WTC11 (cell line): ENCODE data around the gene TUSC2. TPM values are rescaled to one million over a fixed set of nuclear protein-coding genes. Genes with fewer than 3 reads are reported as not detected.

Experiments used
- ATAC-seq: fragments of 200-7000 bp; cut with Tn5 transposase; 2 replicates; pipeline ENCODE4 v1.10.0; 2021; ENCODE audit warnings: mild to moderate bottlenecking, moderate library complexity
- CTCF ChIA-PET: fragments of 300-600 bp; sonication (Branson Sonifier 250); formaldehyde crosslinking; loops from one replicate; lab custom pipeline; 2021; ENCODE audit warnings: antibody characterized with exemption; lab: Charles Lee
- POLR2A ChIA-PET: fragments of 350-600 bp; sonication (Branson Sonifier 250); formaldehyde crosslinking; loops from one replicate; lab custom pipeline; 2021; ENCODE audit warnings: antibody characterized with exemption; lab: Charles Lee
- DNase-seq: peaks from one replicate; pipeline ENCODE4 v3.0.0; 2021; ENCODE audit warnings: low spot score
- H3K27ac Mint-ChIP-seq: 2 replicates; pipeline ENCODE4 v1.8.0; 2021; ENCODE audit warnings: mixed read lengths
- H3K27me3 Mint-ChIP-seq: 2 replicates; pipeline ENCODE4 v1.8.0; 2021; ENCODE audit warnings: low read depth, mild to moderate bottlenecking, moderate library complexity, mixed read lengths
- H3K36me3 Mint-ChIP-seq: 2 replicates; pipeline ENCODE4 v1.8.0; 2021; ENCODE audit warnings: mixed read lengths
- H3K4me1 Mint-ChIP-seq: 2 replicates; pipeline ENCODE4 v1.8.0; 2022; ENCODE audit warnings: mixed read lengths
- H3K4me3 Mint-ChIP-seq: 2 replicates; pipeline ENCODE4 v1.8.0; 2021; ENCODE audit warnings: mild to moderate bottlenecking, moderate library complexity, mixed read lengths
- H3K9me3 Mint-ChIP-seq: 2 replicates; pipeline ENCODE4 v1.8.0; 2021; ENCODE audit warnings: mixed read lengths
- CBFB ChIP-seq: sonication (generic); formaldehyde crosslinking; IDR thresholded peaks from 2 replicates; pipeline ENCODE4 v1.8.1; 2022; ENCODE audit warnings: mild to moderate bottlenecking, low read depth, missing genetic modification reagents
- CREM ChIP-seq: sonication (generic); formaldehyde crosslinking; IDR thresholded peaks from 2 replicates; pipeline ENCODE4 v1.8.1; 2022; ENCODE audit warnings: mild to moderate bottlenecking, missing genetic modification reagents, moderate library complexity
- E2F1 ChIP-seq: sonication (generic); formaldehyde crosslinking; IDR thresholded peaks from 2 replicates; pipeline ENCODE4 v1.8.0; 2022; ENCODE audit warnings: mild to moderate bottlenecking, missing genetic modification reagents
- ESRRA ChIP-seq: sonication (generic); formaldehyde crosslinking; IDR thresholded peaks from 2 replicates; pipeline ENCODE4 v1.8.1; 2022; ENCODE audit warnings: mild to moderate bottlenecking, missing genetic modification reagents, borderline replicate concordance
- FOXP4 ChIP-seq: sonication (generic); formaldehyde crosslinking; IDR thresholded peaks from 2 replicates; pipeline ENCODE4 v1.8.0; 2022; ENCODE audit warnings: mild to moderate bottlenecking, missing genetic modification reagents
- GABPB1 ChIP-seq: sonication (generic); formaldehyde crosslinking; IDR thresholded peaks from 2 replicates; pipeline ENCODE4 v1.8.1; 2023; ENCODE audit warnings: mild to moderate bottlenecking, missing genetic modification reagents
- GRHL2 ChIP-seq: fragments of 250-450 bp; sonication (Bioruptor Pico); IDR thresholded peaks from 2 replicates; pipeline ENCODE4 v1.8.0; 2022; ENCODE audit warnings: mild to moderate bottlenecking, moderate library complexity; ENCODE audit not compliant: insufficient replicate concordance, severe bottlenecking
- GTF2I ChIP-seq: fragments of 250-450 bp; sonication (Bioruptor Pico); conservative IDR thresholded peaks from 2 replicates; pipeline ENCODE4 v1.4.0; 2021; ENCODE audit warnings: mild to moderate bottlenecking
- IRF2 ChIP-seq: sonication (generic); formaldehyde crosslinking; IDR thresholded peaks from 2 replicates; pipeline ENCODE4 v1.8.0; 2022; ENCODE audit warnings: low read depth, missing genetic modification reagents, borderline replicate concordance
- JUN ChIP-seq: sonication (generic); formaldehyde crosslinking; IDR thresholded peaks from 2 replicates; pipeline ENCODE4 v1.8.0; 2023; ENCODE audit warnings: mild to moderate bottlenecking, missing genetic modification reagents
- MAX ChIP-seq: sonication (generic); formaldehyde crosslinking; IDR thresholded peaks from 2 replicates; pipeline ENCODE4 v1.8.0; 2022; ENCODE audit warnings: mild to moderate bottlenecking, missing genetic modification reagents
- PREB ChIP-seq: sonication (generic); formaldehyde crosslinking; IDR thresholded peaks from 2 replicates; pipeline ENCODE4 v1.8.1; 2022; ENCODE audit warnings: mild to moderate bottlenecking, missing genetic modification reagents, moderate library complexity, borderline replicate concordance
- ZNF121 ChIP-seq: sonication (generic); formaldehyde crosslinking; IDR thresholded peaks from 2 replicates; pipeline ENCODE4 v1.8.0; 2023; ENCODE audit warnings: missing genetic modification reagents
- ZNF219 ChIP-seq: sonication (generic); formaldehyde crosslinking; IDR thresholded peaks from 2 replicates; pipeline ENCODE4 v1.8.0; 2023; ENCODE audit warnings: missing genetic modification reagents, mild to moderate bottlenecking, borderline replicate concordance
- ZNF281 ChIP-seq: sonication (generic); formaldehyde crosslinking; IDR thresholded peaks from 2 replicates; pipeline ENCODE4 v1.8.0; 2023; ENCODE audit warnings: mild to moderate bottlenecking, missing genetic modification reagents
- ZNF396 ChIP-seq: fragments of 250-450 bp; sonication (Bioruptor Pico); IDR thresholded peaks from 2 replicates; pipeline ENCODE4 v1.8.0; 2021; ENCODE audit warnings: mild to moderate bottlenecking, moderate library complexity, borderline replicate concordance
- ZNF423 ChIP-seq: fragments of 250-450 bp; sonication (Bioruptor Pico); IDR thresholded peaks from 2 replicates; pipeline ENCODE4 v2.1.2; 2022; ENCODE audit warnings: mild to moderate bottlenecking, moderate library complexity
- ZNF425 ChIP-seq: fragments of 250-450 bp; sonication (Bioruptor Pico); conservative IDR thresholded peaks from 2 replicates; pipeline ENCODE4 v1.9.0; 2021; ENCODE audit warnings: mild to moderate bottlenecking
- total RNA-seq: library from RNA; stranded (reverse); gene quantifications from 3 replicates; pipeline ENCODE4 v1.2.3, GENCODE V29; 2021

The TUSC2 gene
- total RNA-seq, 1 experiment from 2014 or later, result 41.1 TPM

- CTCF ChIA-PET, result interaction anchor here (1.5 kb wide), 1 partner anchor 100 kb away, joined by 4 read pairs; no protein-coding TSS in a partner anchor
- H3K4me3 Mint-ChIP-seq, result no peak overlapping the region
- TF ChIP-seq JUN (CRISPR knock-in tag) (no peak), ZNF121 (peak; percentile 51; the same call in 1 of the 2 replicates), GTF2I (no peak), E2F1 (CRISPR knock-in tag) (no peak), PREB (CRISPR knock-in tag) (no peak)
- no peaks in the 10 kb centered on the region; the same call in 1 of the 2 replicates for H3K27me3 Mint-ChIP-seq
- peaks cover 6% of the 10 kb centered on the region; the same call in 1 of the 2 replicates for H3K36me3 Mint-ChIP-seq
- DNase-seq, result no peak
- no peak overlapping the region for H3K27ac Mint-ChIP-seq
- POLR2A ChIA-PET, result no interaction called here
- peaks cover 12% of the 10 kb centered on the region for H3K4me1 Mint-ChIP-seq
- no peak for ATAC-seq
- H3K9me3 Mint-ChIP-seq, result no peaks in the 10 kb centered on the region
These were observed 33.9 kb downstream of the TUSC2 start for GRCh38 chr3:50294089-50294488.

- ATAC-seq, result no peak
- no peak for TF ChIP-seq ZNF423
- TF ChIP-seq CREM (CRISPR knock-in tag), result no peak
- no peak for TF ChIP-seq ZNF396 (CRISPR knock-in tag)
- TF ChIP-seq FOXP4 (CRISPR knock-in tag), result no peak
- TF ChIP-seq ESRRA (CRISPR knock-in tag), result no peak
- TF ChIP-seq ZNF219 (CRISPR knock-in tag), result no peak
- no peak for TF ChIP-seq ZNF281 (CRISPR knock-in tag)
- TF ChIP-seq MAX, result no peak
- no peak for TF ChIP-seq ZNF425 (CRISPR knock-in tag)
- no peak for TF ChIP-seq IRF2 (CRISPR knock-in tag)
- no peak for TF ChIP-seq GRHL2 (CRISPR knock-in tag)
- TF ChIP-seq ZNF121, result no peak
- TF ChIP-seq CBFB (CRISPR knock-in tag), result no peak
- TF ChIP-seq GABPB1, result no peak
- peak overlapping the region; percentile 76 for H3K4me3 Mint-ChIP-seq
- CTCF ChIA-PET, result interaction anchor here (1.1 to 2.2 kb wide), 5 partner anchors 27 to 99 kb away, joined by 3 to 12 read pairs (median 8); partner anchors contain the start of gene HYAL2
- POLR2A ChIA-PET, result interaction anchor here (1.2 kb wide), 1 partner anchor 44 kb away, joined by 3 read pairs; no protein-coding TSS in a partner anchor
- peaks cover 14% of the 10 kb centered on the region for H3K36me3 Mint-ChIP-seq
- H3K4me1 Mint-ChIP-seq, result peaks cover 12% of the 10 kb centered on the region
- DNase-seq, result no peak
- no peaks in the 10 kb centered on the region; the same call in 1 of the 2 replicates for H3K27me3 Mint-ChIP-seq
- H3K9me3 Mint-ChIP-seq, result no peaks in the 10 kb centered on the region
- H3K27ac Mint-ChIP-seq, result peak overlapping the region; percentile 96
These were observed 34.8 kb downstream of the TUSC2 start for GRCh38 chr3:50293079-50293801.
